ENCODE results near the gene TK2. TPM values are rescaled to one million over a fixed set of nuclear protein-coding genes. Genes with fewer than 3 reads are reported as not detected.

Gene TK2
- total and polyA plus RNA-seq, 10 donors, result 8.3 to 56.6 (median 31.8) TPM

DNA sequence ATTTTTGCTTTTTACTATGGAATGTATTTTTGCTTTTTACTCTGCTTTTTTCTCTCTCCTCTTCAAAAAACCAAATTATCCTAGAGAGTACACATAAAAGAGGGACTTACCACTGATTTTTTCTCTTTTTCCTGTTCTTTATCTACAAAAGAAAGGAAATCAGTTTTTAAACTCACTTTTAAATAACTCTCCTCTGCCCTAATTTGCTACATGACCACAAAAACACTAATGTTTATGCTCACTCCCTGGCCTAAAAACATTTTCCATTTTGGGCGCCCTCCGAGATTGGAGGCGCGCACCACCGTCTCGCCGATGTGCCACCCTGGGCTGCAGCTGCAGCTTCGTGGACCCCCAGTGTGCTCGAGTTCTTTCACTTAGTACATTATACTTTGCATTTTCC is 1.1 kb downstream of the TK2 start:
- TF ChIP-seq POLR2A (IDR thresholded peaks at IDR 0.05), result no peak
- TF ChIP-seq, protein P1, sequence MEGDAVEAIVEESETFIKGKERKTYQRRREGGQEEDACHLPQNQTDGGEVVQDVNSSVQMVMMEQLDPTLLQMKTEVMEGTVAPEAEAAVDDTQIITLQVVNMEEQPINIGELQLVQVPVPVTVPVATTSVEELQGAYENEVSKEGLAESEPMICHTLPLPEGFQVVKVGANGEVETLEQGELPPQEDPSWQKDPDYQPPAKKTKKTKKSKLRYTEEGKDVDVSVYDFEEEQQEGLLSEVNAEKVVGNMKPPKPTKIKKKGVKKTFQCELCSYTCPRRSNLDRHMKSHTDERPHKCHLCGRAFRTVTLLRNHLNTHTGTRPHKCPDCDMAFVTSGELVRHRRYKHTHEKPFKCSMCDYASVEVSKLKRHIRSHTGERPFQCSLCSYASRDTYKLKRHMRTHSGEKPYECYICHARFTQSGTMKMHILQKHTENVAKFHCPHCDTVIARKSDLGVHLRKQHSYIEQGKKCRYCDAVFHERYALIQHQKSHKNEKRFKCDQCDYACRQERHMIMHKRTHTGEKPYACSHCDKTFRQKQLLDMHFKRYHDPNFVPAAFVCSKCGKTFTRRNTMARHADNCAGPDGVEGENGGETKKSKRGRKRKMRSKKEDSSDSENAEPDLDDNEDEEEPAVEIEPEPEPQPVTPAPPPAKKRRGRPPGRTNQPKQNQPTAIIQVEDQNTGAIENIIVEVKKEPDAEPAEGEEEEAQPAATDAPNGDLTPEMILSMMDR (IDR thresholded peaks at IDR 0.05 in 8 of 11, conservative IDR thresholded peaks at IDR 0.05 in 3 of 11), result no peak
- TF ChIP-seq POLR2AphosphoS5 (IDR thresholded peaks at IDR 0.05), result no peak
- Histone ChIP-seq H3K4me1 (peaks cover 29 to 97% (median 80%) of the 10 kb centered on the region in 6 donors), H3K36me3 (peaks cover 0 to 16% (median 0%) of the 10 kb centered on the region in 6 donors), H3K27me3 (replicated peaks in 1 of 7) (no peaks in the 10 kb centered on the region), H3K27ac (peak overlapping the region; percentile 95 to 98 (median 96)), H3K4me3 (peak overlapping the region in 7 of 8 donors; percentile 52 to 73 (median 57)), H3K9me3 (no peaks in the 10 kb centered on the region)
- intact Hi-C loops (cut with DNase I; ENCODE audit: low total_unique reads), result no loop called here
- no peak for DNase-seq
- 33 to 64% (median 45%) methylated on average over 9 of the region's 9 CpGs for WGBS, 5 donors

DNA sequence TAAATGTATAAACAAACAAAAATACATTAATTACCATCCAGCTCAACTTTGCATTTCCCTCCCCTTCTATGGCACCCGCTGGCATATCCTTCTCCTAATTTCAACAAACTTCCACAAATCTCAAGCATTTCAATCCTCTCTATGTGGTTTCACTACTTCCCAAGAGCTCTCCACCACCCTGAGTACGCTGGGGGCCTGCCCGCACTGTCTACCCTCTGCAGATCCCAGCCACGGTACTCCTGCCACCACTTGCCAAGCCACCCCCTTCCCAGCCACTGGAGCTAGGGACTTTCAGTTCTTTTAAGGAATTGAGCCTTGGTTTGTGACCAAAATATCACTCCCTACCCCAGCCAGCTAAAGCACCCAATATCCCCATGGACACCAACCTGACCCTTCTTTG is 1.9 kb downstream of the TK2 start:
- no peak for TF ChIP-seq POLR2A (IDR thresholded peaks at IDR 0.05)
- TF ChIP-seq, protein P1 (IDR thresholded peaks at IDR 0.05 in 8 of 11, conservative IDR thresholded peaks at IDR 0.05 in 3 of 11), result no peak
- no peak for TF ChIP-seq POLR2AphosphoS5 (IDR thresholded peaks at IDR 0.05)
- H3K36me3 ChIP-seq, result peaks cover 0 to 24% (median 0%) of the 10 kb centered on the region in 6 donors
- DNase-seq, result no peak
- intact Hi-C loops (cut with DNase I; ENCODE audit: low total_unique reads), result no loop called here
- WGBS, 5 donors, result 84 to 96% (median 92%) methylated on average over 4 of the region's 4 CpGs
- peaks cover 29 to 97% (median 77%) of the 10 kb centered on the region in 6 donors for H3K4me1 ChIP-seq
- peak overlapping the region in 6 of 8 donors; percentile 95 to 97 (median 96) for H3K27ac ChIP-seq
- no peaks in the 10 kb centered on the region for H3K9me3 ChIP-seq
- H3K4me3 ChIP-seq, result peak overlapping the region in 1 of 8 donors; percentile 73
- H3K27me3 ChIP-seq (replicated peaks in 1 of 7), result no peaks in the 10 kb centered on the region

DNA sequence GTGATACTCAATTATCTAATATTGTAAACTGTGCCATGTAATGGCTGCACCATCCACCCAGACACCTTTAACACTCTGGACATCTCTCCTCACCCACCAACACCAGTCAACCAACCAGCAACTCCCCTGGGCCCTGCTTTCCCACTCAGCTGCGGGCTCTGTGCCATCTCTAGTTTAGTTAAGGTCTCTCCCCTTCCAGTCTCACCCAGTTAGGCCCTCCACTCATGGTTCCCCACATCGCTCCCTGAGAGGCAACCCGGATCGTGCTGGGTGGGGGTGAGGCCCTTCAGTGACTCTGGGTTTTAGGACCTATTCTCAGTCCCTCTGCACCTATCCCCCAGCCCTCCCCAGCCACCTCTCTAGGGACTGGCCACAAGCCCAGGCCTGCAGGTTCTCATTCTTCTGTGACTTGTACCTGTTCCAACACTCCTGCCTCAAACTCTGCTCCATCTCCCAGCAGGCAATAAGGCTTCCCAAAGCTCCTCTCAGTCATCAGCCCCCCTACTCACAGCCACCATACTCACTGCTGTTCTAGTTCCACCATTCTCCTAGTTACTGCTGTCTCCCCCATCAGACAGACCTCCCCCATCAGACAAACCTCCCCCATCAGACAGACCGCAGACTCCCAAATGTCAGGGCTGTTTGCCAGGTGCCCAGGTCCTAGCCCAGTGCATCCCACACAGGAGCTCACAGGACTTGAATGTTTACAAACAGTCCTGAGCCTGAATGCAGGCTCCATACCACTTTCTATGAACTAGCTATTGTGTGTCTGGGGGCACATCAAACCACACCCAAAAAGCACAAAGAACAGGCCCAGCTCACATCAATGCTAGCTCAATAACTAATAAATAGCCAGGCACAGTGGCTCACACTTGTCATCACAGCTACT is 2.6 kb downstream of the TK2 start:
- DNase-seq, result no peak
- Histone ChIP-seq H3K9me3 (no peaks in the 10 kb centered on the region), H3K4me3 (no peak overlapping the region), H3K36me3 (peaks cover 0 to 25% (median 0%) of the 10 kb centered on the region in 6 donors), H3K27me3 (replicated peaks in 1 of 7) (no peaks in the 10 kb centered on the region), H3K4me1 (peaks cover 29 to 96% (median 72%) of the 10 kb centered on the region in 6 donors), H3K27ac (peak overlapping the region in 5 of 8 donors; percentile 0 to 97 (median 96))
- TF ChIP-seq, protein P1 (IDR thresholded peaks at IDR 0.05 in 8 of 11, conservative IDR thresholded peaks at IDR 0.05 in 3 of 11), result no peak
- TF ChIP-seq POLR2AphosphoS5 (IDR thresholded peaks at IDR 0.05) (no peak), POLR2A (IDR thresholded peaks at IDR 0.05) (no peak)
- intact Hi-C loops (cut with DNase I; ENCODE audit: low total_unique reads), result no loop called here
- 86 to 95% (median 92%) methylated on average over 5 of the region's 5 CpGs for WGBS, 5 donors
